ENCODE results near the gene SLC27A2. TPM values are rescaled to one million over a fixed set of nuclear protein-coding genes. Genes with fewer than 3 reads are reported as not detected.

Gene SLC27A2
- total and polyA plus RNA-seq, 2 experiments from 2014 or later, result 2.8 to 9.4 TPM

GRCh38 chr15:50192164-50192563 lies 10.2 kb downstream of the SLC27A2 start (continued):
- no peak for TF ChIP-seq REST (IDR thresholded peaks at IDR 0.05; ENCODE audit: unreplicated experiment)
- no peak for TF ChIP-seq POLR2AphosphoS5 (IDR thresholded peaks at IDR 0.05; ENCODE audit: low read depth)
- no peak for TF ChIP-seq ZNF331 (CRISPR knock-in tag; IDR thresholded peaks at IDR 0.05; ENCODE audit: low read depth)
- TF ChIP-seq CREB1 (CRISPR knock-in tag; IDR thresholded peaks at IDR 0.05; ENCODE audit: low read depth), result no peak
- TF ChIP-seq CTCF (conservative IDR thresholded peaks at IDR 0.05; ENCODE audit: low read depth in 2 of 2), result no peak
- TF ChIP-seq ETS1 (IDR thresholded peaks at IDR 0.05), result no peak

GRCh38 chr15:50192926-50193620 lies 11.1 kb downstream of the SLC27A2 start:
- H4K20me1 ChIP-seq (replicated peaks; ENCODE audit: insufficient read depth), result no peaks in the 10 kb centered on the region
- H3K36me3 Mint-ChIP-seq (ENCODE audit: low read depth), result no peaks in the 10 kb centered on the region
- no peaks in the 10 kb centered on the region for H3K4me1 ChIP-seq (ENCODE audit: insufficient read depth)
- no peaks in the 10 kb centered on the region for H3K79me2 ChIP-seq (replicated peaks; ENCODE audit: insufficient read depth)
- ATAC-seq (no peak), DNase-seq (ENCODE audit: low spot score) (no peak)
- peak overlapping the region; percentile 18; the same call in 1 of the 2 replicates for H3K27ac Mint-ChIP-seq
- H3K4me3 ChIP-seq, result no peak overlapping the region
- no peaks in the 10 kb centered on the region for H3K9me3 Mint-ChIP-seq
- H3K4me1 Mint-ChIP-seq, result peaks cover 1% of the 10 kb centered on the region
- no peak overlapping the region for H2AFZ ChIP-seq
- H3K9me2 ChIP-seq (ENCODE audit: insufficient read depth), result no peaks in the 10 kb centered on the region
- H3K4me3 Mint-ChIP-seq, result no peak overlapping the region
- H3K4me2 ChIP-seq, result no peak overlapping the region
- H3F3A ChIP-seq (replicated peaks; ENCODE audit: low read depth), result no peaks in the 10 kb centered on the region
- H3K27me3 ChIP-seq (ENCODE audit: insufficient read depth), result no peaks in the 10 kb centered on the region
- H3K36me3 ChIP-seq (ENCODE audit: insufficient read depth), result no peaks in the 10 kb centered on the region
- H3K27ac ChIP-seq (ENCODE audit: low read depth), result no peak overlapping the region
- no peaks in the 10 kb centered on the region for H3K27me3 Mint-ChIP-seq (ENCODE audit: insufficient read depth, low read depth, poor library complexity)
- TF ChIP-seq EZH2phosphoT487 (IDR thresholded peaks at IDR 0.05; ENCODE audit: unreplicated experiment) (no peak), ZNF462 (CRISPR knock-in tag; IDR thresholded peaks at IDR 0.05) (no peak), NANOG (IDR thresholded peaks at IDR 0.05; ENCODE audit: borderline replicate concordance) (no peak)

Data from GM23338 (cell line).